ENCODE results near the gene TEP1.

DNA sequence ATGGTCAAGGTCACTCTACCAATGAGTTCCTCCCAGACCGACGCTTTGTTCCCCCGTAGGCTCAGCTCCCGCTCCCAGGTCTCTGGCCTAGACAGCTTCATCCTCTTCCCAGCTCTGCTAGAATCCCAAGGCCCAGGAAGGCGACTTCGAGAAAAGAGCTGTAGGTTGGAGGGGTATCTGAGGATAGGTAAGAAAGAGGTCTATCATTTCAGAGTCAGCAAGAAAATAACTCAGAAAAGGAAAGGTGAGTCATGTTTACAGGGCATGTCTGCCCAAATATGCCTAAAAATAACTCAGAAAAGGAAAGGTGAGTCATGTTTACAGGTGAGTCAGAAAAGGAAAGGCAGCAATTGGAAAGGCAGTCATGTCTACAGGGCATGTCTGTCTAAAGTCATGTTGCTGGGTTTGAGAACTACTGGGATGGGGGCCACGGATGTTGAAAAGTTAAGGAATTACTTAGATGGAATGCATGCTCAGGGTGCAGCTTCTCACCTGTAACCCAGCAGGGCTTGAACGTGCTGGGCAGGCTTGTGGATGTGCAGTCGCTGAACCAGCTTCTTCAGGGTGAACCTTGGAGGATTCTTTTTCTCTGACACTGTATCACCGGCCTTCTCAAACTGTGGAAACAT, 12.2 kb downstream of the TEP1 start:
- TF ChIP-seq, protein P1, sequence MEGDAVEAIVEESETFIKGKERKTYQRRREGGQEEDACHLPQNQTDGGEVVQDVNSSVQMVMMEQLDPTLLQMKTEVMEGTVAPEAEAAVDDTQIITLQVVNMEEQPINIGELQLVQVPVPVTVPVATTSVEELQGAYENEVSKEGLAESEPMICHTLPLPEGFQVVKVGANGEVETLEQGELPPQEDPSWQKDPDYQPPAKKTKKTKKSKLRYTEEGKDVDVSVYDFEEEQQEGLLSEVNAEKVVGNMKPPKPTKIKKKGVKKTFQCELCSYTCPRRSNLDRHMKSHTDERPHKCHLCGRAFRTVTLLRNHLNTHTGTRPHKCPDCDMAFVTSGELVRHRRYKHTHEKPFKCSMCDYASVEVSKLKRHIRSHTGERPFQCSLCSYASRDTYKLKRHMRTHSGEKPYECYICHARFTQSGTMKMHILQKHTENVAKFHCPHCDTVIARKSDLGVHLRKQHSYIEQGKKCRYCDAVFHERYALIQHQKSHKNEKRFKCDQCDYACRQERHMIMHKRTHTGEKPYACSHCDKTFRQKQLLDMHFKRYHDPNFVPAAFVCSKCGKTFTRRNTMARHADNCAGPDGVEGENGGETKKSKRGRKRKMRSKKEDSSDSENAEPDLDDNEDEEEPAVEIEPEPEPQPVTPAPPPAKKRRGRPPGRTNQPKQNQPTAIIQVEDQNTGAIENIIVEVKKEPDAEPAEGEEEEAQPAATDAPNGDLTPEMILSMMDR (IDR thresholded peaks at IDR 0.05; ENCODE audit: low read depth, low read length, poor library complexity, severe bottlenecking) = no peak
- TF ChIP-seq EZH2phosphoT487 (IDR thresholded peaks at IDR 0.05; ENCODE audit: borderline replicate concordance, low read length) = no peak

All from DOHH2 (cell line).